T-helper 2 cell (primary cell): ENCODE results near the gene PTPN23.

Source experiments
- DNase-seq, 5 experiments: peaks; one replicate each; pipeline versions ENCODE4 v3.0.0 to v3.0.0-alpha.2; 2012 to 2022

Gene PTPN23

GRCh38 chr3:47407896-47408838 lies 27.3 kb downstream of the PTPN23 start:
- no peak for DNase-seq

DNA sequence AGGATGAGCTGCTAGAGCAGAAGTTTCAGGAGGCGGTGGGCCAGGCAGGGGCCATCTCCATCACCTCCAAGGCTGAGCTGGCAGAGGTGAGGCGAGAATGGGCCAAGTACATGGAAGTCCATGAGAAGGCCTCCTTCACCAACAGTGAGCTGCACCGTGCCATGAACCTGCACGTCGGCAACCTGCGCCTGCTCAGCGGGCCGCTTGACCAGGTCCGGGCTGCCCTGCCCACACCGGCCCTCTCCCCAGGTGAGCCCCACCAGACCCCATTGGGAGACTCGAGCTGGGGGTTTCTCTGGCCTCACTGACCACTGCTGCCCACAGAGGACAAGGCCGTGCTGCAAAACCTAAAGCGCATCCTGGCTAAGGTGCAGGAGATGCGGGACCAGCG lies 28.0 kb downstream of the PTPN23 start:
- no peak for DNase-seq

DNA sequence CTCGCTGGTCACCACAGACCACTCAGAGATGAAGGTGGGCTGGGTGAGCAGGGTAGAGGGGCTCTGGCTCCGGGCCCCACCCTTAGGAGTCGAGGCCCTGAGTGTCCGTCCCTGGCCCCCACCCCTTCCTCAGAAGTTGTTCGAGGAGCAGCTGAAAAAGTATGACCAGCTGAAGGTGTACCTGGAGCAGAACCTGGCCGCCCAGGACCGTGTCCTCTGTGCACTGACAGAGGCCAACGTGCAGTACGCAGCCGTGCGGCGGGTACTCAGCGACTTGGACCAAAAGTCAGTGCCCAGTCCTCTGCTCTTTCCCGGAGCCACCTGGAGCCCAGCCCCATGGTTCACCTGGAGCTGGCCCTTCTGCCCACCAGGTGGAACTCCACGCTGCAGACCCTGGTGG lies 28.5 kb downstream of the PTPN23 start:
- DNase-seq, result no peak

DNA sequence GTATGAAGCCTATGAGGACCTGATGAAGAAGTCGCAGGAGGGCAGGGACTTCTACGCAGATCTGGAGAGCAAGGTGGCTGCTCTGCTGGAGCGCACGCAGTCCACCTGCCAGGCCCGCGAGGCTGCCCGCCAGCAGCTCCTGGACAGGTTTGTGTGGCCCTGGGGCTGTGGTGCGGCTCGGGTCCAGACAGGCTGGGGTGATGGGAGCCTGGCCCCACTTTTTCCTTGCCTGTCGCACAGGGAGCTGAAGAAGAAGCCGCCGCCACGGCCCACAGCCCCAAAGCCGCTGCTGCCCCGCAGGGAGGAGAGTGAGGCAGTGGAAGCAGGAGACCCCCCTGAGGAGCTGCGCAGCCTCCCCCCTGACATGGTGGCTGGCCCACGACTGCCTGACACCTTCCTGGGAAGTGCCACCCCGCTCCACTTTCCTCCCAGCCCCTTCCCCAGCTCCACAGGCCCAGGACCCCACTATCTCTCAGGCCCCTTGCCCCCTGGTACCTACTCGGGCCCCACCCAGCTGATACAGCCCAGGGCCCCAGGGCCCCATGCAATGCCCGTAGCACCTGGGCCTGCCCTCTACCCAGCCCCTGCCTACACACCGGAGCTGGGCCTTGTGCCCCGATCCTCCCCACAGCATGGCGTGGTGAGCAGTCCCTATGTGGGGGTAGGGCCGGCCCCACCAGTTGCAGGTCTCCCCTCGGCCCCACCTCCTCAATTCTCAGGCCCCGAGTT lies 29.0 kb downstream of the PTPN23 start:
- DNase-seq, result no peak

DNA sequence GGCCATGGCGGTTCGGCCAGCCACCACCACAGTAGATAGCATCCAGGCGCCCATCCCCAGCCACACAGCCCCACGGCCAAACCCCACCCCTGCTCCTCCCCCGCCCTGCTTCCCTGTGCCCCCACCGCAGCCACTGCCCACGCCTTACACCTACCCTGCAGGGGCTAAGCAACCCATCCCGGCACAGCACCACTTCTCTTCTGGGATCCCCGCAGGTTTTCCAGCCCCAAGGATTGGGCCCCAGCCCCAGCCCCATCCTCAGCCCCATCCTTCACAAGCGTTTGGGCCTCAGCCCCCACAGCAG lies 29.5 kb downstream of the PTPN23 start:
- no peak for DNase-seq

- DNase-seq, result no peak
Observed at GRCh38 chr3:47410801-47411646, 30.2 kb downstream of the PTPN23 start.

DNA sequence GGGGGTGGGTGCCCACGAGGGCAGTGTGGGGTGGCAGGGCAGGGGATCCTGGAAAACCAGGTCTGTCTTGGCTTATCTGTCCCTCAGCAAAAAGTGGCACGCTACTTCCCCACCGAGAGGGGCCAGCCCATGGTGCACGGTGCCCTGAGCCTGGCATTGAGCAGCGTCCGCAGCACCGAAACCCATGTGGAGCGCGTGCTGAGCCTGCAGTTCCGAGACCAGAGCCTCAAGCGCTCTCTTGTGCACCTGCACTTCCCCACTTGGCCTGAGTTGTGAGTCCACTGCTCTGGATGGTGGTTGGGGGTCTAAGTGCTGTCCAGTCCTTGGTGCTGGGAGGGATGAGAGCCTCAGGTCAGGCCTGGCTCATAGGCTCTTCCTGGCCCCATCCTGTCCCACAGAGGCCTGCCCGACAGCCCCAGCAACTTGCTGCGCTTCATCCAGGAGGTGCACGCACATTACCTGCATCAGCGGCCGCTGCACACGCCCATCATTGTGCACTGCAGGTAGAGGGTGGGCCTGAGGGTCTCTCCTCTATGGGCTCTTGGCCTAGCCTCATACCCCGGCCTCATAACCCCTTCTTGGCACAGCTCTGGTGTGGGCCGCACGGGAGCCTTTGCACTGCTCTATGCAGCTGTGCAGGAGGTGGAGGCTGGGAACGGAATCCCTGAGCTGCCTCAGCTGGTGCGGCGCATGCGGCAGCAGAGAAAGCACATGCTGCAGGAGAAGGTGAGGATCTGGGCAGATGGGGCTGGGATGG lies 31.1 kb downstream of the PTPN23 start:
- no peak for DNase-seq

DNA sequence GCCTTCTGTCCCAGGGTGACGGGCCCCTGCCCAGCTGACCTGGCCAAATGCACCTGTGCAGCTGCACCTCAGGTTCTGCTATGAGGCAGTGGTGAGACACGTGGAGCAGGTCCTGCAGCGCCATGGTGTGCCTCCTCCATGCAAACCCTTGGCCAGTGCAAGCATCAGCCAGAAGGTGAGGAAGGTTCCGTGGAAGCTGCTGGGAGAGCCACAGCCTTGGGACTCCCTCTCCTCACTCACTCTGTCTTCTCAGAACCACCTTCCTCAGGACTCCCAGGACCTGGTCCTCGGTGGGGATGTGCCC lies 31.6 kb downstream of the PTPN23 start:
- DNase-seq, result no peak

DNA sequence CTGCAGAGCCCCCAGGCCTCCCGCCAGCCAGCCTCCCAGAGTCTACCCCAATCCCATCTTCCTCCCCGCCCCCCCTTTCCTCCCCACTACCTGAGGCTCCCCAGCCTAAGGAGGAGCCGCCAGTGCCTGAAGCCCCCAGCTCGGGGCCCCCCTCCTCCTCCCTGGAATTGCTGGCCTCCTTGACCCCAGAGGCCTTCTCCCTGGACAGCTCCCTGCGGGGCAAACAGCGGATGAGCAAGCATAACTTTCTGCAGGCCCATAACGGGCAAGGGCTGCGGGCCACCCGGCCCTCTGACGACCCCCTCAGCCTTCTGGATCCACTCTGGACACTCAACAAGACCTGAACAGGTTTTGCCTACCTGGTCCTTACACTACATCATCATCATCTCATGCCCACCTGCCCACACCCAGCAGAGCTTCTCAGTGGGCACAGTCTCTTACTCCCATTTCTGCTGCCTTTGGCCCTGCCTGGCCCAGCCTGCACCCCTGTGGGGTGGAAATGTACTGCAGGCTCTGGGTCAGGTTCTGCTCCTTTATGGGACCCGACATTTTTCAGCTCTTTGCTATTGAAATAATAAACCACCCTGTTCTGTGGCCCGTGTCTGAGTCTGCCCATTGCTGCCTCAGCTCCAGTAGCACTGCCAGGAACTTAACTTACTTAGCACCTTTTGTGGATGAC lies 32.2 kb downstream of the PTPN23 start:
- DNase-seq, result no peak

DNA sequence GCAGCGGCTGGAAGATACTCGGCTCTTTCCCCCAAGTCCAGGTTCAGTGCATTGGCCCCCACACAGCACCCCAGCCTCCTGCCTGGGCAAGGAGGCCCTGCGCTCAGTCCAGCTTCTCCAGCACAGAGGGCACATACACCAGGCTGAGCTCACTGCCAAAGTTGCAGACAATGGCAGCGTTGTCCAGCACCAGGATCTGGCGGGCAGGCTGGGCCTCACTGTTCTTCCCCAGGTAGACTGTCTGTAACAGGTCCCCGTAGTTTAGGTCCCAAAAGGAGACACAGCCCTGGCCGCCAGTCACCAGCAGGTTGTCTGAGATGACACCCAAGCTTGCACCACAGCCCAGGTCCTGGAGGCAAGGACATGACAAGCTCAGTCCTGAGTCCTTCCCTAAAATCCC lies 32.9 kb downstream of the PTPN23 start:
- no peak for DNase-seq

DNA sequence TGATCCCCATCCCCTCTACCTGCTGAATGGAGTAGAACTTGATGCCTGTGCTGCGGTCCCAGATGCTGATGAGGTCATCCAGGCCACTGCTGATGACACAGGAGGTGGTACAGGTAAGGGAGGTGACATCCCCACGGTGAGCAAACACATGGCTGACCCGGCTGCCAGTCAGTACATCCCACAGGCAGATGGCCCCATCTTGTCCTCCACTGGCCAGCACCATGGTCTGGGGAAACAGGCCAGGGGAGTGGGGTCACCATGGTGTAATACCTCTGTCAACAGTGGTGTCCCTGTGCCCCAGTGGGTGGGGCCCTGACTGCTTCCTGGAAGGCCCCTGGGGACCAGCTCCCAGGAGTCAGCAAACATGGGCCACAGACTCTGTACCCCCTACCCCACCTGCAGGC lies 33.3 kb downstream of the PTPN23 start:
- no peak for DNase-seq

DNA sequence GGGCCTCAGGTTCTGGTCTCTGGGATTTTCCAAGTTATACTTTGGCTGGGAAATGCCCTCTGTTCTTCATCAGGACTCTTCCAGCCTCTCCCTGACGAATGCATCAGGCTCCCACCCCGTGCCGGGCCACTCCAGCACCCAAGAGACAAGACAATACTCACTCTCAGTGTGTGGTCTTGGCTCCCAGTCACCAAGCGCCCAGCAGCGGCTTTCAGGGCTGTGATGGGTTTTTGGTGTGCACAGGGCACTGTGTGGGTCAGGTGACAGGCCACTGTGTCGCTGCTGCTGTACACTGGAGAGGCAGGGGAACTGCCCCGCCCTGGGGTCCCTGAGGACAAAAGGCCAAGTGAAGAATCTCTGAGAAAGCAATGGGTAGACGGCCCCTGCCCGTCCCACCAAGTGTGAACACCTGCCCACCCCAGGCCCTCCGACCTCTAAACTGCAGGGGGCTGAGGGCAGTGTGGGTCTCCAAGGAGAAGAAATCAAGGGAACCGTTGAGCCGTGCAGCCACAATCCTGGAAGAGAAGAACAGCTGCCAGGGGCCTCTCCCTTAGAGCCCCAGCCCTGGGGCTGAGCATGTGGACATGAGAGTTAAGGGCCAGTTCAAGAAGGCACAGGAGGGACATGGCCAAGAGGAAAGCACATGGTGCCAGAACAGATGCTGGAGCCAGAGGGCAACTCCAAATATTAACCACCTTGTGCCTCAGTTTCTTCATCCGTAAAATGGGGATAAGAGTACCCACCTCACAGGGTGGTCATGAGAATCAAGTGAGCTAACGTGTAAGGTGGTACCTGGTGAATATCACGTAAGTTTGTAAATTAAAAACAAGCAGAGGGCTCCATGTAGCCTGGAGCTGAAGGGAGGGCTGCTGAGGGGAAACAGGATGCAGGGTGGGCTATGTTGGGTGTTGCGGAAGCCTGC lies 34.1 kb downstream of the PTPN23 start:
- DNase-seq, result no peak

DNA sequence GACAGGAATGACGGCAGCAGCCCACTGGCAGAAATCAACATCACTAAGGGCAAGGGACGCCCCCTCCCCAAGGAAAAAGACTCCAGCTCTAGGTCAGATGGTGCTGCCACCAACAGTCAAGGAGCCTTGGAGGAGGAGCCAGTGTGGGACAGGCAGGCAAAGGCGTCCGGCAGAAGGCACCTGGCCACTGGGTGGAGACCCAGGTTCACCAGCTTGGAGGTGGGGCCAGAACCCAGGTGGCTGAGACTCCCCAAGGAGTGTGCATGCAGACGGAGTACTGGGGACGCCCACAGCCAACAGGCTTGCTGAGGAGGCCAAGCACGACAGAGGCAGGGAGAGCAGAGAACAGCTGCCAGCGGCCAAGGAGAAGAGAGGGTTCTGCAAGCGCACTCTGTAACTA lies 35.2 kb downstream of the PTPN23 start:
- no peak for DNase-seq

DNA sequence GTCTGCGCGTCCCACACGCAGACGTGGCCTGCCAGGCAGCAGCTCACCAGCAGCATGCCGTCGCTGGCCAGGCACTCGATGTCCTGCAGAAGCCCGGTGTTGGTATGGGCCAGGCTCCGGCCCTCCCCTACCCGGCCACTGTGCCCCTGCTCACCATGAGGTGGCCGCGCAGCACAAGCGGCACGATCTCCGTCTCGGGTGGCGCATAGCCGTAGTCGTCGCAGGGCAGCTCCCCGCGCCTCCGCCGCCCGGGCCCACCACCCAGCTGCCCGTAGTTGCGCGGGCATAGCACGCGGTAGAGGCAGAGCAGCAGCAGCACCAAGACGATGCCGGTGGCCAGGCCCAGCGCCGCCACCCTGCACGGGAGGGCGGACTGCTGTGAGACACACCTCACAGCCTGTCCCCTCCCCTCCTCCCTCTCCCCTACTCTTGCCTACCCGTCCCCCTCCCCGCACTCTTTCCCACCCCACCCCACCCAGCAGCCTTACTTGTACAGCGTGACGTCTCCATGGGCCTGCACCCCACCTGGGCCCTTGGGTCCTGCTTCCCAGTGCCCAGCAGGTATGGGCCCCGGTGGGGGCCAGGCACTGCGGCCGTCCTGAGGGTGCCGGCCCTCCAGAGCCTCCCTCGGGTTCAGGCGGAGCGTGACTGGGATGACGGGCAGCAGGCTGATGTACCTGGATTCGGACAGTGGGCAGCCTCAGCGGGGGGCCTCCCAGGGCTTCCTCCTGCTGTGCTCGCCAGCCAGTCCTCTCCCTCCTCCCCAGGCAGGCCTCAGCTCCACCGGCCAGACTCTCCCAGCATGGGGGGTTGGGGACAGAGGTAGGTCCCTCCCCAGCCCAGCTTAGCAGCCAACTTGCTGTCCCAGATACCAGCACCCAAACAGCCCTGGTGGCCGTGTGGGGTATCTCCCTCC lies 37.6 kb downstream of the PTPN23 start:
- DNase-seq, result no peak

DNA sequence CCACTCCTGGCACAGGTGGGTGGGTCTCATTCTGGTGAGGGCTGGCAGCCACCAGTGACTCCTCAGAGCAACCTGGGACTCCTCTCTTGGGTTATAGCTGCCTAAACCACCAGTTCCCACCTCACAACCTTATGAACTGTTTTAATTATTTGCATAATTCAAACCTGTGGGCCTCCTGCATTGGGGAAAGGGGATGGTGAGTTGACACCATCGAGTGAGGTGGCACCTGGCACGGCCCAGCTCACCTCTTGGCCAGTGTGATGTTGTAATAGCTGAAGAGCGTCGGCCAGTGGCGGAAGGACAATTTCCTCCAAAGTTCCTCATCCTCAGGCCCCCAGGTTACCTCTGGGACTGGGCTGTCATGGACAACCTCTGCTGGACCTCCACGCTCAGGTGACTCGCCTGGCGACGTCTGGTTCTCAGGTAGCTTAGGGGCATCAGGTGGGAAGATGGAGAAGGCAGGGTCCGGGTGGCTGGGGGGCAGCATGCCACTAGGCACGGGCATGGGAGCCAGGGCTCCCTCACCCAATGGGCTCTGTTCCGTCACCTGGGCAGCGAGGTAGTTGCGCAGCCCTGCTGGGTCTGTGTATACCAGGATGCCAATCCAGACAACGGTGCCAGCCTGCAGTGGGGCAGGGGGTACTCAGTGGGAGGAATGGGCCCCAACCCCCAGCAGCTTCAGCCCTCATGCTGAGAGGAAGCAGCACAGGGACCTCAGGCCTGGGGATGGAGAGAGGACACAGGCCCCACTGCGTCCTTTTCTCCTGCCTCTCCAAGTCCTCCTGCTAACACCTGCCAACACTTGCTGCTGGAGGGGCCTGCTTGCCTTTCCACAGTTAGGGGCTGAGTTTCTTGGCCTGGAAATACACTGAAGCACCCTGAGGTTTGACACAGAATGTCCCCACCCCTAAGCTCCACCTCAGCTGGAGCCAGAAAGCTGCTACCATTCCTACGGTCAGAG lies 38.5 kb downstream of the PTPN23 start:
- DNase-seq, result no peak

DNA sequence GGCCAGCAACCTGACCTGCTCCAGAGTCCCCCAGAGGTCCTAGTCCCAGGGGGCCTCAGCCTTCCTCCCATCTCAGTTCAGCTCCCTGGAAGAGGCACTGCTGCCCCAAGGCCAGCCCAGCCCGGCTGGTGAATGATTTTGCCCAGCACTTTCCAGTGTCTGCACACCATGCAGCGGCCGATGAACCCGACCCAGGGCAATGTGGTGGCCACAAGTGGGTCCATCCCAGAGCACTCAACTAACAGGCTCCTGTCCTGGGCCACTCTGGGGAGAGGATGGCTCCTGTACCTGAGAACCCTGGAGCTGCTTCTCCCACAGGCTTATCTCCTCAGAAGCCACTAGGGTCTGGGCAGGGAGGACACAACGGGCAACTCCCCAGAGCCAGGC lies 39.2 kb downstream of the PTPN23 start:
- no peak for DNase-seq

- DNase-seq, result peak; percentile 60 to 91 (median 78)
Observed at GRCh38 chr3:47420511-47421484, 40.0 kb downstream of the PTPN23 start.
